Trophoblast cell (in vitro differentiated cells and primary cell): Measurements from ENCODE around the gene RASSF1.

ENCODE experiments used
- DNase-seq, 2 donors: peaks; one replicate each; pipeline ENCODE4 v3.0.0-alpha.2; 2016
- H2AFZ ChIP-seq: 2 replicates; pipeline ENCODE4 v1.6.1; 2013; ENCODE audit warnings: low read length, moderate library complexity, mild to moderate bottlenecking; ENCODE audit not compliant: insufficient read depth, poor library complexity
- H2AK5ac ChIP-seq: 2 replicates; pipeline ENCODE4 v1.6.1; 2013; ENCODE audit warnings: mild to moderate bottlenecking, low read length
- H2BK120ac ChIP-seq: 2 replicates; pipeline ENCODE4 v1.6.1; 2013; ENCODE audit warnings: low read length, mild to moderate bottlenecking, moderate library complexity; ENCODE audit not compliant: insufficient read depth, poor library complexity
- H2BK12ac ChIP-seq: 2 replicates; pipeline ENCODE4 v1.6.1; 2013; ENCODE audit warnings: mild to moderate bottlenecking, low read length, moderate library complexity
- H2BK5ac ChIP-seq: 2 replicates; pipeline ENCODE4 v1.6.1; 2013; ENCODE audit warnings: low read length, low read depth, moderate library complexity, mild to moderate bottlenecking; ENCODE audit not compliant: poor library complexity
- H3K14ac ChIP-seq: 2 replicates; pipeline ENCODE4 v1.6.1; 2013; ENCODE audit warnings: mild to moderate bottlenecking, low read length
- H3K18ac ChIP-seq: 2 replicates; pipeline ENCODE4 v1.6.1; 2013; ENCODE audit warnings: mild to moderate bottlenecking, low read length
- H3K23ac ChIP-seq: 2 replicates; pipeline ENCODE4 v1.6.1; 2013; ENCODE audit warnings: low read length
- H3K27ac ChIP-seq: 2 replicates; pipeline ENCODE4 v1.5.1; 2013; ENCODE audit warnings: low read depth, mild to moderate bottlenecking, inconsistent platforms, low read length, moderate library complexity
- H3K27me3 ChIP-seq: 2 replicates; pipeline ENCODE4 v1.6.1; 2013; ENCODE audit warnings: inconsistent platforms, mild to moderate bottlenecking, low read length, moderate library complexity; ENCODE audit not compliant: insufficient read depth
- H3K36me3 ChIP-seq, 2 experiments: 1 replicate in 1 of 2; 2 replicates in 1 of 2; pipeline ENCODE4 v1.6.1; 2013; ENCODE audit warnings: low read length in 2 of 2, mild to moderate bottlenecking in 2 of 2, moderate library complexity in 1 of 2; ENCODE audit not compliant: insufficient read depth in 2 of 2, control insufficient read depth in 1 of 2
- H3K4ac ChIP-seq: 2 replicates; pipeline ENCODE4 v1.6.1; 2013; ENCODE audit warnings: low read depth, mild to moderate bottlenecking, low read length, moderate library complexity
- H3K4me1 ChIP-seq, 2 experiments: 1 replicate in 1 of 2; 2 replicates in 1 of 2; pipeline ENCODE4 v1.6.1; 2013; ENCODE audit warnings: low read length in 2 of 2, mild to moderate bottlenecking in 2 of 2, moderate library complexity in 1 of 2; ENCODE audit not compliant: insufficient read depth in 2 of 2, control insufficient read depth in 1 of 2
- H3K4me2 ChIP-seq: 2 replicates; pipeline ENCODE4 v1.6.1; 2013; ENCODE audit warnings: inconsistent platforms, mild to moderate bottlenecking, low read length, moderate library complexity
- H3K4me3 ChIP-seq: 2 replicates; pipeline ENCODE4 v1.5.1; 2013; ENCODE audit warnings: mild to moderate bottlenecking, low read depth, low read length, inconsistent platforms
- H3K79me1 ChIP-seq: one replicate; pipeline ENCODE4 v1.6.1; 2013; ENCODE audit warnings: low read length
- H3K79me2 ChIP-seq: 2 replicates; pipeline ENCODE4 v1.6.1; 2013; ENCODE audit warnings: low read length, mild to moderate bottlenecking; ENCODE audit not compliant: control insufficient read depth, insufficient read depth, poor library complexity
- H3K9ac ChIP-seq: 2 replicates; pipeline ENCODE4 v1.6.1; 2013; ENCODE audit warnings: mild to moderate bottlenecking, low read length
- H3K9me3 ChIP-seq: 2 replicates; pipeline ENCODE4 v1.6.1; 2013; ENCODE audit warnings: low read depth, mild to moderate bottlenecking, control low read depth, inconsistent platforms, low read length; ENCODE audit not compliant: insufficient read depth
- H4K12ac ChIP-seq: 2 replicates; pipeline ENCODE4 v1.6.1; 2013; ENCODE audit warnings: low read depth, mild to moderate bottlenecking, low read length, moderate library complexity
- H4K8ac ChIP-seq: 2 replicates; pipeline ENCODE4 v1.6.1; 2013; ENCODE audit warnings: low read depth, mild to moderate bottlenecking, low read length, moderate library complexity
- H4K91ac ChIP-seq: one replicate; pipeline ENCODE4 v1.6.1; 2013; ENCODE audit warnings: low read depth, mild to moderate bottlenecking, low read length, moderate library complexity
- WGBS: extraction: QIAGEN DNeasy Blood & Tissue Kit; methylation state at CpG from one replicate; pipeline ENCODE4 v1.1.7; 2013; ENCODE audit warnings: missing lambda C conversion rate; ENCODE audit not compliant: insufficient read length, insufficient coverage; ENCODE audit errors: extremely low coverage; 5-methylcytosine and 5-hydroxymethylcytosine counted together

RASSF1 gene

GRCh38 chr3:50364573-50365079 lies 24.0 kb upstream of the RASSF1 start:
- Histone ChIP-seq H2BK12ac (no peak overlapping the region), H2AFZ (peak overlapping the region; percentile 62), H3K9ac (no peak overlapping the region), H3K4me2 (peak overlapping the region; percentile 88), H4K91ac (peak overlapping the region; percentile 3), H3K27ac (no peak overlapping the region), H3K79me2 (peaks cover 1% of the 10 kb centered on the region), H3K36me3 (no peaks in the 10 kb centered on the region), H3K79me1 (peaks cover 2% of the 10 kb centered on the region), H2BK5ac (no peak overlapping the region), H4K12ac (peak overlapping the region; percentile 6), H3K4me3 (peak overlapping the region; percentile 65), H3K23ac (no peak overlapping the region), H3K4ac (no peak overlapping the region), H3K9me3 (no peaks in the 10 kb centered on the region), H3K4me1 (peaks cover 10 to 13% of the 10 kb centered on the region in 2 experiments), H2BK120ac (no peak overlapping the region), H4K8ac (peak overlapping the region; percentile 71), H3K14ac (no peak overlapping the region), H3K27me3 (no peaks in the 10 kb centered on the region), H2AK5ac (no peak overlapping the region), H3K18ac (no peak overlapping the region)
- no CpG with 5 or more reads among the region's 48 CpGs for WGBS
- peak in 1 of 2 donors; percentile 29 for DNase-seq

DNA sequence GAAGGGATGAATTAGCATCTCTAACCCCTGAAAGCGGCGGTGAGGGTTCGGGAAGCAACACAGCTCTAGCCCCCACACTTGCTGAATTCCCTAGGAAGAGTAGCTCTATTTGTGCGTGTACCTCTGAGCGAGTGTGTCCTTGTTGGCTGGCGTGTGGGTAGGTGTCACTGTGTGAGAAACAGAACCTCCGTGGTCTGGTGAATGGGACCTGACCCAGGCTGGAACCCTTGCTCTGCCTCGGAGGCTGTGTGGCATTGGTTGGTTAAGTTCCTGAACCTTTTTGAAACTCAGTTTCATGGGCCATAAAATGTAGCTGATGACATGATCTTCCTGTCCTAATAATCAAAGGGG lies 19.1 kb upstream of the RASSF1 start:
- peak overlapping the region; percentile 59 for H3K4me2 ChIP-seq
- no peak overlapping the region for H2BK12ac ChIP-seq
- no CpG with 5 or more reads among the region's 8 CpGs for WGBS
- H3K18ac ChIP-seq: no peak overlapping the region
- H2AFZ ChIP-seq: peak overlapping the region; percentile 19
- no peak overlapping the region for H3K4ac ChIP-seq
- H3K9ac ChIP-seq: no peak overlapping the region
- H4K91ac ChIP-seq: no peak overlapping the region
- H2AK5ac ChIP-seq: no peak overlapping the region
- H3K79me1 ChIP-seq: peaks cover 5% of the 10 kb centered on the region
- H3K27ac ChIP-seq: no peak overlapping the region
- DNase-seq: no peak
- no peak overlapping the region for H2BK120ac ChIP-seq
- H3K14ac ChIP-seq: no peak overlapping the region
- no peak overlapping the region for H4K12ac ChIP-seq
- peaks cover 16% of the 10 kb centered on the region for H3K79me2 ChIP-seq
- peaks cover 21 to 28% of the 10 kb centered on the region in 2 experiments for H3K36me3 ChIP-seq
- H3K4me3 ChIP-seq: peak overlapping the region; percentile 16
- H2BK5ac ChIP-seq: no peak overlapping the region
- no peak overlapping the region for H3K23ac ChIP-seq
- peak overlapping the region; percentile 51 for H4K8ac ChIP-seq
- H3K27me3 ChIP-seq: no peaks in the 10 kb centered on the region
- no peaks in the 10 kb centered on the region for H3K9me3 ChIP-seq
- peaks cover 25 to 37% of the 10 kb centered on the region in 2 experiments for H3K4me1 ChIP-seq

- Histone ChIP-seq H2AK5ac (peak within 1 kb of the TSS; percentile 85), H4K12ac (peak within 1 kb of the TSS; percentile 93), H3K9ac (peak within 1 kb of the TSS; percentile 92), H2BK5ac (peak within 1 kb of the TSS; percentile 39), H4K91ac (peak within 1 kb of the TSS; percentile 91), H3K4me1 (peaks cover 19 to 33% of the 10 kb centered on the region in 2 experiments), H3K79me2 (peaks cover 15% of the 10 kb centered on the region), H3K4me3 (peak within 1 kb of the TSS; percentile 94), H3K27me3 (no peaks in the 10 kb centered on the region), H3K79me1 (peaks cover 4% of the 10 kb centered on the region), H3K27ac (no peak within 1 kb of the TSS), H3K36me3 (peaks cover 27 to 34% of the 10 kb centered on the region in 2 experiments), H3K14ac (peak within 1 kb of the TSS; percentile 95), H3K18ac (peak within 1 kb of the TSS; percentile 94), H3K4ac (peak within 1 kb of the TSS; percentile 73), H4K8ac (peak within 1 kb of the TSS; percentile 98), H2BK12ac (no peak within 1 kb of the TSS), H3K9me3 (no peaks in the 10 kb centered on the region), H2BK120ac (peak within 1 kb of the TSS; percentile 81), H3K4me2 (peak within 1 kb of the TSS; percentile 88), H2AFZ (peak within 1 kb of the TSS; percentile 87), H3K23ac (no peak within 1 kb of the TSS)
- DNase-seq: peak; percentile 94 to 96
- WGBS: no CpG with 5 or more reads among the region's 64 CpGs
Measured at GRCh38 chr3:50358911-50359759, 18.5 kb upstream of the RASSF1 start, which contains the start of gene TMEM115. TSS of gene TMEM115 (minus strand) at chr3:50359521. CDS start at chr3:50359063, 458 bp downstream.

DNA sequence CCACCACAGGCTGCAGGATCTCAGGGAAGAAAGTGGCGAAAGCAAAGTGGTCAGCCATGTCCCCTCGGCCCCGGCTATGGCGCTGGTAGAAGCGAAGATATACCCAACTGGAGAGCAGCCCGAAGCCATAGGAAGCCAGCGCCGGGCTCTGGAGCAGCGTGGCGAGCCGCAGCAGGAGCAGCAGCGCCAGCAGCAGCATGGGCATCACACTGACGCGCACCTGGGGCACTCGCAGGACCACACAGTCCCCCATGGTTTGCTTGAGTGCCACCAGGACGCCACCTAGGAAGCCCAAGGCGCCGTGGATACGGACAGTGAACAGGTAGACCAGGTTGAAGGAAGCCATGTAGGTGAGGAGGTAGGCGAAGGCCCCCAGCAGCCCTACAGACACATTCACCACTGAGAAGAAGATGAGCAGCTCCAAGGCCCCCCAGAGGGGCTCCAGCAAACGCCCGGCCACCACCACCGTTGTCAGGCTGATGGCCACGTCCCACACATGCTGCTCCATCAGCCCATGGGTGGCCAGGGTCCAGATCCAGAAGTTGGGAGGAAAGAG lies 17.8 kb upstream of the RASSF1 start:
- H3K14ac ChIP-seq: peak overlapping the region; percentile 95
- peak overlapping the region; percentile 73 for H3K4ac ChIP-seq
- H2BK12ac ChIP-seq: no peak overlapping the region
- H3K27me3 ChIP-seq: no peaks in the 10 kb centered on the region
- no CpG with 5 or more reads among the region's 24 CpGs for WGBS
- peak overlapping the region; percentile 12 for H4K12ac ChIP-seq
- no peak overlapping the region for H2BK120ac ChIP-seq
- H3K27ac ChIP-seq: no peak overlapping the region
- H3K18ac ChIP-seq: no peak overlapping the region
- peaks cover 18 to 33% of the 10 kb centered on the region in 2 experiments for H3K4me1 ChIP-seq
- no peak overlapping the region for H2AFZ ChIP-seq
- H3K79me1 ChIP-seq: peaks cover 4% of the 10 kb centered on the region
- H4K91ac ChIP-seq: no peak overlapping the region
- no peak overlapping the region for H3K23ac ChIP-seq
- H3K4me3 ChIP-seq: peak overlapping the region; percentile 94
- H4K8ac ChIP-seq: peak overlapping the region; percentile 98
- H3K4me2 ChIP-seq: peak overlapping the region; percentile 88
- no peak for DNase-seq
- peak overlapping the region; percentile 92 for H3K9ac ChIP-seq
- no peaks in the 10 kb centered on the region for H3K9me3 ChIP-seq
- H3K79me2 ChIP-seq: peaks cover 15% of the 10 kb centered on the region
- H2AK5ac ChIP-seq: peak overlapping the region; percentile 85
- peaks cover 33 to 41% of the 10 kb centered on the region in 2 experiments for H3K36me3 ChIP-seq
- no peak overlapping the region for H2BK5ac ChIP-seq
